NCI-H1694 (cell line): ENCODE results near the gene EEF1AKMT4.
"Not testable (repeated sequence)": the region's sequence is repeated elsewhere in the genome, so short reads cannot be mapped to it uniquely, and the experiment has no call there.

Experiments used
- DNase-seq: peaks from one replicate; lab custom pipeline; 2025; lab: John Stamatoyannopoulos, UW

EEF1AKMT4 gene

GRCh38 chr3:184259878-184260723, 10.6 kb downstream of the EEF1AKMT4 start:
- no peak for DNase-seq

- DNase-seq: no peak
Measured at GRCh38 chr3:184260724-184261269, 11.3 kb downstream of the EEF1AKMT4 start.

GRCh38 chr3:184261270-184261853, 11.9 kb downstream of the EEF1AKMT4 start, which contains the start of gene CAMK2N2:
CAMK2N2 (minus strand) TSS chr3:184261553; CDS start chr3:184261285, 268 bp downstream.
- peak; percentile 90 for DNase-seq

GRCh38 chr3:184261854-184262763, 12.6 kb downstream of the EEF1AKMT4 start:
- no peak for DNase-seq

GRCh38 chr3:184262764-184263179, 13.3 kb downstream of the EEF1AKMT4 start:
- peak; percentile 25 for DNase-seq

GRCh38 chr3:184267249-184267648, 17.8 kb downstream of the EEF1AKMT4 start:
- DNase-seq: not testable (repeated sequence)

- no peak for DNase-seq
Measured at GRCh38 chr3:184272269-184272668, 22.8 kb downstream of the EEF1AKMT4 start.

GRCh38 chr3:184275381-184275701, 25.9 kb downstream of the EEF1AKMT4 start:
- no peak for DNase-seq

GRCh38 chr3:184275961-184276910, 26.8 kb downstream of the EEF1AKMT4 start, which contains the start of gene ECE2:
ECE2 (plus strand) TSS chr3:184276022; CDS start chr3:184276154, 132 bp downstream.
- DNase-seq: no peak

GRCh38 chr3:184277366-184277765, 27.9 kb downstream of the EEF1AKMT4 start:
- no peak for DNase-seq

- no peak for DNase-seq
Measured at GRCh38 chr3:184282941-184283340, 33.5 kb downstream of the EEF1AKMT4 start.

- no peak for DNase-seq
Measured at GRCh38 chr3:184283681-184284080, 34.2 kb downstream of the EEF1AKMT4 start.

- DNase-seq: peak; percentile 90
Measured at GRCh38 chr3:184284696-184285095, 35.2 kb downstream of the EEF1AKMT4 start.

GRCh38 chr3:184289426-184289938, 40.0 kb downstream of the EEF1AKMT4 start:
- peak; percentile 84 for DNase-seq

GRCh38 chr3:184290331-184290730, 40.9 kb downstream of the EEF1AKMT4 start:
- no peak for DNase-seq

- DNase-seq: no peak
Measured at GRCh38 chr3:184291044-184291737, 41.7 kb downstream of the EEF1AKMT4 start.

GRCh38 chr3:184291738-184292445, 42.4 kb downstream of the EEF1AKMT4 start:
- no peak for DNase-seq

GRCh38 chr3:184295771-184296170, 46.3 kb downstream of the EEF1AKMT4 start:
- DNase-seq: no peak

- no peak for DNase-seq
Measured at GRCh38 chr3:184296616-184297015, 47.1 kb downstream of the EEF1AKMT4 start.
